NCI-H146 (cell line): ENCODE results near the gene EVC2.
"Not testable (repeated sequence)": the region's sequence is repeated elsewhere in the genome, so short reads cannot be mapped to it uniquely, and the experiment has no call there.

Experiments used
- DNase-seq: peaks from one replicate; lab custom pipeline; 2025; lab: John Stamatoyannopoulos, UW

Gene EVC2

GRCh38 chr4:5619913-5620625 is 88.3 kb downstream of the EVC2 start:
- DNase-seq, result no peak

- no peak for DNase-seq
Observed at GRCh38 chr4:5618051-5618960, 90.1 kb downstream of the EVC2 start.

GRCh38 chr4:5616331-5616950 is 91.9 kb downstream of the EVC2 start:
- no peak for DNase-seq

- DNase-seq, result no peak
Observed at GRCh38 chr4:5615496-5616075, 92.8 kb downstream of the EVC2 start.

- DNase-seq, result no peak
Observed at GRCh38 chr4:5611750-5612149, 96.6 kb downstream of the EVC2 start.

- peak; percentile 61 for DNase-seq
Observed at GRCh38 chr4:5609306-5610007, 98.9 kb downstream of the EVC2 start.

- DNase-seq, result not testable (repeated sequence)
Observed at GRCh38 chr4:5593828-5594227, 114.5 kb downstream of the EVC2 start.

GRCh38 chr4:5592272-5592671 is 116.1 kb downstream of the EVC2 start:
- DNase-seq, result no peak

GRCh38 chr4:5589495-5589894 is 118.9 kb downstream of the EVC2 start:
- no peak for DNase-seq

GRCh38 chr4:5588046-5588445 is 120.3 kb downstream of the EVC2 start:
- no peak for DNase-seq

- DNase-seq, result no peak
Observed at GRCh38 chr4:5575941-5576340, 132.4 kb downstream of the EVC2 start.

GRCh38 chr4:5574386-5574785 is 134.0 kb downstream of the EVC2 start:
- no peak for DNase-seq

- no peak for DNase-seq
Observed at GRCh38 chr4:5573965-5574364, 134.4 kb downstream of the EVC2 start.

GRCh38 chr4:5572751-5573150 is 135.6 kb downstream of the EVC2 start:
- no peak for DNase-seq

GRCh38 chr4:5572114-5572513 is 136.2 kb downstream of the EVC2 start:
- DNase-seq, result no peak

- DNase-seq, result no peak
Observed at GRCh38 chr4:5571646-5572045, 136.7 kb downstream of the EVC2 start.

- no peak for DNase-seq
Observed at GRCh38 chr4:5569451-5569850, 138.9 kb downstream of the EVC2 start.

- no peak for DNase-seq
Observed at GRCh38 chr4:5568931-5569330, 139.4 kb downstream of the EVC2 start.

- DNase-seq, result no peak
Observed at GRCh38 chr4:5568336-5568735, 140.0 kb downstream of the EVC2 start.

GRCh38 chr4:5566991-5567390 is 141.4 kb downstream of the EVC2 start:
- no peak for DNase-seq

GRCh38 chr4:5566526-5566925 is 141.8 kb downstream of the EVC2 start:
- DNase-seq, result no peak

- DNase-seq, result no peak
Observed at GRCh38 chr4:5563856-5564255, 144.5 kb downstream of the EVC2 start.
